H9 (cell line): ENCODE results near the gene GRB10. TPM values are rescaled to one million over a fixed set of nuclear protein-coding genes. Genes with fewer than 3 reads are reported as not detected.

ENCODE experiments used
- DNase-seq: peaks from one replicate; pipeline ENCODE4 v3.0.0-alpha.2; 2017
- H2AFZ ChIP-seq: one replicate; pipeline ENCODE4 v1.6.1; 2013; ENCODE audit warnings: mild to moderate bottlenecking, low read length, control low read depth, moderate library complexity
- H2AK5ac ChIP-seq: 2 replicates; pipeline ENCODE4 v1.6.1; 2013; ENCODE audit warnings: low read length, control low read depth, mixed read lengths; ENCODE audit not compliant: insufficient read length
- H2BK120ac ChIP-seq: one replicate; pipeline ENCODE4 v1.6.1; 2013; ENCODE audit warnings: low read depth, mild to moderate bottlenecking, low read length, control low read depth, inconsistent platforms; ENCODE audit not compliant: poor library complexity, severe bottlenecking
- H2BK12ac ChIP-seq: 2 replicates; pipeline ENCODE4 v1.6.1; 2013; ENCODE audit warnings: low read length, control low read depth, mixed read lengths, low read depth; ENCODE audit not compliant: insufficient read length
- H2BK15ac ChIP-seq: 2 replicates; pipeline ENCODE4 v1.6.1; 2013; ENCODE audit warnings: low read depth, low read length, control low read depth
- H2BK20ac ChIP-seq: one replicate; pipeline ENCODE4 v1.6.1; 2013; ENCODE audit warnings: low read depth, mild to moderate bottlenecking, low read length, control low read depth, inconsistent platforms; ENCODE audit not compliant: poor library complexity, severe bottlenecking
- H2BK5ac ChIP-seq: 2 replicates; pipeline ENCODE4 v1.6.1; 2013; ENCODE audit warnings: low read length, control low read depth, mixed read lengths; ENCODE audit not compliant: insufficient read length
- H3K14ac ChIP-seq: 2 replicates; pipeline ENCODE4 v1.6.1; 2013; ENCODE audit warnings: low read length, control low read depth; ENCODE audit not compliant: insufficient read depth
- H3K18ac ChIP-seq: 2 replicates; pipeline ENCODE4 v1.6.1; 2013; ENCODE audit warnings: low read depth, mild to moderate bottlenecking, mixed read lengths, low read length, control low read depth; ENCODE audit not compliant: insufficient read length
- H3K23ac ChIP-seq: 2 replicates; pipeline ENCODE4 v1.6.1; 2013; ENCODE audit warnings: low read length, control low read depth, mixed read lengths, low read depth; ENCODE audit not compliant: insufficient read length
- H3K23me2 ChIP-seq: 2 replicates; pipeline ENCODE4 v1.6.1; 2013; ENCODE audit warnings: low read depth, mild to moderate bottlenecking, mixed read lengths, low read length, control low read depth; ENCODE audit not compliant: insufficient read length, poor library complexity, severe bottlenecking
- H3K27ac ChIP-seq: 2 replicates; pipeline ENCODE4 v1.5.1; 2013; ENCODE audit warnings: low read length, control low read depth, mixed read lengths, low read depth; ENCODE audit not compliant: insufficient read length
- H3K27me3 ChIP-seq: 2 replicates; pipeline ENCODE4 v1.6.1; 2013; ENCODE audit warnings: low read length, control low read depth, inconsistent platforms; ENCODE audit not compliant: insufficient read depth
- H3K4ac ChIP-seq: 2 replicates; pipeline ENCODE4 v1.6.1; 2013; ENCODE audit warnings: low read depth, mild to moderate bottlenecking, control low read depth, inconsistent platforms, low read length, moderate library complexity
- H3K4me1 ChIP-seq: 2 replicates; pipeline ENCODE4 v1.6.1; 2013; ENCODE audit warnings: low read length, control low read depth, inconsistent platforms; ENCODE audit not compliant: insufficient read depth
- H3K4me2 ChIP-seq: 2 replicates; pipeline ENCODE4 v1.6.1; 2013; ENCODE audit warnings: low read length, control low read depth, mixed read lengths; ENCODE audit not compliant: insufficient read length, insufficient read depth
- H3K56ac ChIP-seq: 2 replicates; pipeline ENCODE4 v1.6.1; 2013; ENCODE audit warnings: low read depth, mild to moderate bottlenecking, mixed read lengths, low read length, control low read depth; ENCODE audit not compliant: insufficient read length
- H3K79me1 ChIP-seq: 2 replicates; pipeline ENCODE4 v1.6.1; 2013; ENCODE audit warnings: low read depth, mild to moderate bottlenecking, moderate library complexity, low read length, control low read depth, inconsistent platforms; ENCODE audit not compliant: insufficient read depth, poor library complexity, severe bottlenecking
- H3K79me2 ChIP-seq: 2 replicates; pipeline ENCODE4 v1.6.1; 2013; ENCODE audit warnings: low read length, control low read depth, inconsistent platforms; ENCODE audit not compliant: insufficient read depth
- H3K9ac ChIP-seq: 2 replicates; pipeline ENCODE4 v1.6.1; 2013; ENCODE audit warnings: low read length, control low read depth, mixed read lengths; ENCODE audit not compliant: insufficient read length; ENCODE audit errors: extremely low read depth
- H3K9me3 ChIP-seq: one replicate; pipeline ENCODE4 v1.6.1; 2013; ENCODE audit warnings: low read depth, low read length, inconsistent platforms; ENCODE audit not compliant: control insufficient read depth
- H3T11ph ChIP-seq: one replicate; pipeline ENCODE4 v1.6.1; 2013; ENCODE audit warnings: mild to moderate bottlenecking, low read length, control low read depth, inconsistent platforms
- H4K20me1 ChIP-seq: one replicate; pipeline ENCODE4 v1.6.1; 2013; ENCODE audit not compliant: control insufficient read depth, insufficient read length, insufficient read depth
- H4K5ac ChIP-seq: 2 replicates; pipeline ENCODE4 v1.6.1; 2013; ENCODE audit warnings: low read depth, mild to moderate bottlenecking, mixed read lengths, low read length, control low read depth; ENCODE audit not compliant: insufficient read length
- H4K8ac ChIP-seq: replicated peaks from 2 replicates; pipeline ENCODE4 v1.6.1; 2013; ENCODE audit warnings: low read length, control low read depth, mixed read lengths, low read depth; ENCODE audit not compliant: insufficient read length
- H4K91ac ChIP-seq: 2 replicates; pipeline ENCODE4 v1.6.1; 2013; ENCODE audit warnings: low read depth, mild to moderate bottlenecking, moderate library complexity, mixed read lengths, low read length, control low read depth; ENCODE audit not compliant: insufficient read length
- H3K27ac Mint-ChIP-seq, 3 experiments: 2 replicates in 2 of 3; 3 replicates in 1 of 3; pipeline ENCODE4 v1.8.0; 2020 to 2021; ENCODE audit warnings: mixed read lengths in 3 of 3, mild to moderate bottlenecking in 1 of 3, moderate library complexity in 1 of 3
- H3K27me3 Mint-ChIP-seq: 2 replicates; pipeline ENCODE4 v1.8.0; 2021; ENCODE audit warnings: low read depth, mild to moderate bottlenecking, moderate library complexity, mixed read lengths
- H3K36me3 Mint-ChIP-seq, 3 experiments: 2 replicates in 2 of 3; 3 replicates in 1 of 3; pipeline ENCODE4 v1.8.0; 2020 to 2021; ENCODE audit warnings: low read depth in 3 of 3, mixed read lengths in 3 of 3; ENCODE audit not compliant: insufficient read depth in 1 of 3
- H3K4me1 Mint-ChIP-seq, 2 experiments: 2 replicates each; pipeline ENCODE4 v1.8.0; 2020; ENCODE audit warnings: mixed read lengths in 2 of 2
- H3K4me3 Mint-ChIP-seq, 2 experiments: 2 replicates in 1 of 2; 3 replicates in 1 of 2; pipeline ENCODE4 v1.8.0; 2020 to 2021; ENCODE audit warnings: mild to moderate bottlenecking in 2 of 2, mixed read lengths in 2 of 2, moderate library complexity in 1 of 2
- H3K9me3 Mint-ChIP-seq, 2 experiments: 2 replicates in 1 of 2; 3 replicates in 1 of 2; pipeline ENCODE4 v1.8.0; 2020; ENCODE audit warnings: mild to moderate bottlenecking in 2 of 2, mixed read lengths in 2 of 2, moderate library complexity in 1 of 2
- CTCF ChIP-seq: fragments of 200-600 bp; sonication (generic); conservative IDR thresholded peaks from 3 replicates; pipeline ENCODE4 v1.8.0; 2021; ENCODE audit warnings: antibody characterized with exemption, mild to moderate bottlenecking
- WGBS: extraction: QIAGEN DNeasy Blood & Tissue Kit; methylation state at CpG from one replicate; pipeline ENCODE4 v1.1.7; 2013; ENCODE audit warnings: missing lambda C conversion rate, low lambda C conversion rate, mixed read lengths; ENCODE audit not compliant: insufficient read length; ENCODE audit errors: extremely low coverage; 5-methylcytosine and 5-hydroxymethylcytosine counted together
- total RNA-seq: library from RNA; stranded (reverse); gene quantifications from 2 replicates; pipeline ENCODE4 v1.2.1, GENCODE V29; 2021

The GRB10 gene
- total RNA-seq, 1 experiment from 2014 or later: 108 TPM

- Mint-ChIP-seq H3K27ac (peak overlapping the region in 2 of 3 experiments; percentile 35 to 54; a peak in 3 of 7 replicates), H3K27me3 (no peaks in the 10 kb centered on the region)
These were observed 184.0 kb downstream of the GRB10 start for GRCh38 chr7:50598460-50599343.

More at GRCh38 chr7:50598460-50599343, 184.0 kb downstream of the GRB10 start:
- Histone ChIP-seq H2BK20ac (no peak overlapping the region), H2AFZ (no peak overlapping the region), H3K4me2 (no peak overlapping the region), H3K18ac (no peak overlapping the region), H4K20me1 (no peaks in the 10 kb centered on the region), H3K56ac (no peak overlapping the region), H2BK15ac (no peak overlapping the region), H4K8ac (no peak overlapping the region), H3K23me2 (no peaks in the 10 kb centered on the region), H3K4me1 (no peaks in the 10 kb centered on the region), H3K9ac (no peak overlapping the region), H4K91ac (no peak overlapping the region), H2BK5ac (no peak overlapping the region), H3K27me3 (no peaks in the 10 kb centered on the region), H3T11ph (no peak overlapping the region), H3K23ac (no peak overlapping the region), H2BK120ac (no peak overlapping the region), H3K14ac (no peak overlapping the region), H3K79me1 (no peaks in the 10 kb centered on the region), H4K5ac (no peak overlapping the region), H3K4ac (no peak overlapping the region), H3K27ac (no peak overlapping the region), H3K79me2 (no peaks in the 10 kb centered on the region), H3K9me3 (no peaks in the 10 kb centered on the region), H2BK12ac (no peak overlapping the region), H2AK5ac (no peak overlapping the region)
- no peak for DNase-seq
- Mint-ChIP-seq H3K4me1 (peaks cover 20 to 26% of the 10 kb centered on the region in 2 experiments), H3K4me3 (no peak overlapping the region), H3K36me3 (peaks cover 28 to 67% (median 43%) of the 10 kb centered on the region in 3 experiments), H3K9me3 (no peaks in the 10 kb centered on the region)
- no CpG with 5 or more reads among the region's 18 CpGs for WGBS
- TF ChIP-seq CTCF: no peak
